Stimulated activated CD4-positive, alpha-beta T cell treated with anti-CD3 and anti-CD28 coated beads, Interleukin-4, amount 100 ng/mL, for 1 hour (primary cell): ENCODE results near the gene RHBDL2.
"Not testable (repeated sequence)": the region's sequence is repeated elsewhere in the genome, so short reads cannot be mapped to it uniquely, and the experiment has no call there.

Experiments used
- DNase-seq: peaks from one replicate; pipeline ENCODE4 v3.0.0-alpha.2; 2020

Gene RHBDL2

DNA sequence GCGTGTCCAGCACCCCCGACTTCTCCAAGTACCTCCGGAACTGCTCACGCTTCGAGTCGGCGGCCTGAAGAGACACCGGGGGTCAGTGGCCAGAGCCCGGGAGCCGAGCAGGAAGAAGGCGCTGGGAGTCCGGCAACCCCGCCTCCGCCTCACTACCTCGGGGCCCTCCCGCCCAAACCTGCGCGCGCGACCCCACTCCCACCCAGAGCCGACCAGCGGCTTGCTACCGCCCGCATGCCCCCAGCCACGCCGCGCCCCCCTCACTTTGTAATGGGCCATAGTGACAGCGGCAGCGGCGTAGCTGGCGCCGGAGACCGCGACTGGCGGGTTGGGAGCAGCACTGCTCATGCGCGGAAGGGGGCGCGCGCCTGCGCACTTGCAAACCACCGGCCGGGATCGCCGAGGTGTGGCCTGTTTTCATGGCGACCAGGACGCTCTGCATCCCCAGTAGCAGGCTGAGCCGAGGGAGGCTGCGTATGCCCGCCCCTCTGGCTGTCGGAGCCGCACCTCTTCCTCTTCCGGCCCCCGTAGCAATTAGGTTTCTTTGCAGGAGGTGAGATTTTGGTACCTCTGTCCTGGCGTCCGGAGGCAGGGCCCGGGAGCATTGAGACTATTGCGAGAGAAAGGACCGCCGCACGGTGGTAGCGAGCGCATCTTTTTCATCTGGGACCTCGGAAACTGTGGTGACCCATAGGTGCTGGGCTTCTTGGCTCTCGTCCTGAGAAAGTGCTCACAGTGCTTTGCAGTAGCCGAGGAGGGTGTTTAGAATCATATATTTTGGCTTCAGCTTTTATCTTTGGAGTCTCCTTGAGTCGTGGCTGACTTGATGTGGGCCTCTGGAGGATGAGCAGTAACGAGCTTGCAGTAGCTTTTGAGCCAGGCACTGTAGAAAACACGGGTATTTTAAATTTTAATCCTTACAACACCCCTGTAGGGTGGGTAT lies 68.3 kb downstream of the RHBDL2 start, which contains the start of gene MYCBP:
TSS of gene MYCBP (minus strand) at position 322 of the 943 bp plus-strand sequence. CDS start at position 279, 43 bp downstream.
- peak; percentile 95 for DNase-seq

DNA sequence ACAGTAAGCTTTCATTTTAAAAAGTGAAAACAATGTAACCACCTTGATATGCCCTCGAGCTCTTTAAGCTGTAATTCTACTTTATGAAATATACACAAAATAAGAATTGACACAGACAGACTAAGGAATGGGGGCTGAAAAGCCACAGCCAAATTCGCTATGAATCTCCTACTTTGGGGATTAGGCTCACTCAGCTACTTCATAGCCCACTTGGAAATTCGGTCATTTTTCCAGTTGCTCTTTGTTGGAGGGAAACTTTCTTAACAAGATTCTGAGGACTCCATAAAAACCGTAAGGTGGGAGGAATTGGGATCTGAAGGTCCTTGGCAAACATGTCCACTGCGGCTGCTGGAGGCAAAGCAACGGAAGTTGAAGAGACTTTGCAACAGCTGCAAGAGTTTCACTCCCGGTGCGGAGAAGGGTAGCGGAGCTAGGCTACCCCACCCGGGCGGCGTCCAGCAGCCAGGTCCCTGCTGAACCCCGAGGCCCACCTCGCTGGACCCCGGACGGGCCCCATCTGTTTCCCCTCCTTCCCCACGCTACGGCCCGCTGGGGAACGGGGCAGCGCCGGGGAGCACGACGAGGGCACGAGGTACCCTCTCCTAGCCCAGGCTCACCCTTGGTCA lies 69.1 kb downstream of the RHBDL2 start:
- peak; percentile 27 for DNase-seq

DNA sequence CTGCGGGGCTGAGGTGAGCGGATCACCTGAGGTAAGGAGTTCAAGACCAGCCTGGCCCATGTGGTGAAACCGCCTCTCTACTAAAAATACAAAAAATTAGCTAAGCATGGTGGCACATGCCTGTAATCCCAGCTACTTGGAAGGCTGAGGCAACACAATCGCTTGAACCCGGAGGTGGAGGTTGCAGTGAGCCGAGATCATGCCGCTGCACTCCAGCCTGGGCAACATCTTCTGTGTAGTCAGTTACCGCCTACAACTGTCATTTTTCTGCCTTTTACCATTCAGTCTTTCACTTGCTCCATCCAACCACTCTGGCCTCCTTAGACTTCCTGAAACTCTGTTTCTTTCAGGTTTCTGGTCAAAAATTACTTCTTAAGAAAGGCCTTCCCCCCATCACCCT lies 70.6 kb downstream of the RHBDL2 start:
- DNase-seq, result no peak

DNA sequence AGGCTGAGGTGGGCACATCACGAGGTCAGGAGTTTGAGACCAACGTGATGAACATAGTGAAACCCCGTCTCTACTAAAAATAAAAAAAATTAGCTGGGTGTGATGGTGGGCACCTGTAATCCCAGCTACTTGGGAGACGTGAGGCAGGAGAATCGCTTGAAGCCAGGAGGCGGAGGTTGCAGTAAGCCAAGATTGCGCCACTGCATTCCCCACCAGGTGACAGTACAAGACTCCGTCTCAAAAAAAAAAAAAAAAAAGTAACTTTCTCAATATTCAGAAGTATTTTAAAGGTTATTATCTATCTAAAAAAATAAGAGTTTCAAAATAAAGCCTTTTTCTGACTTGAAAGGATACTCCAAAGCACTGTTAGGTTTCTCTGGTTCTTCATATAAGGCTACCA lies 74.4 kb downstream of the RHBDL2 start:
- no peak for DNase-seq

DNA sequence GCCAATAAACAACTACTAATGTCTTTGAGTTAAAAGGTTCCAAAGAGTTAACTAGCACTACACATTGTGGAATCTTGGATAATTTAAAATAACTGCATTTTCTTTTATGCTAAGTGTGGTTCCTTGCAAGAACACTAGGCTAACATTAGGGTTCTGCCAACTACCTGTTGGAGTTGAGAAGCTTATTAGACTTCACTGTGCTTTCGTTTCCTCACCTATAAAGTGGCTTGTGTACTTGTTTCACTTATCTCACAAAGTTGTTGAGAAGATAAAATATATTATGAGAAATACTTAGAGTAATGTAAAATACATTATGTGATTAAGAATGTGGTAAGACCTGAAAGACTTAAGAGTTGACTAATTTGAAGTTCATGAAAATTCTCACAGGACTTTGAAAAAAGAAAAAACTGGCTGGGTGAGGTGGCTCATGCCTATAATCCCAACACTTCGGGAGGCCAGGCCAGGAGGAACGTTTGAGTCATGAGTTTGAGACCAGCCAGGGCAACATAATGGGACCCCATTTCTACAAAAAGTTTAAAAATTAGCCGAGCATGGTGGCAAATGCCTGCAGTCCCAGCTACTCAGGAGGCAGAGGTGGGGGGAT lies 76.4 kb downstream of the RHBDL2 start:
- no peak for DNase-seq

DNA sequence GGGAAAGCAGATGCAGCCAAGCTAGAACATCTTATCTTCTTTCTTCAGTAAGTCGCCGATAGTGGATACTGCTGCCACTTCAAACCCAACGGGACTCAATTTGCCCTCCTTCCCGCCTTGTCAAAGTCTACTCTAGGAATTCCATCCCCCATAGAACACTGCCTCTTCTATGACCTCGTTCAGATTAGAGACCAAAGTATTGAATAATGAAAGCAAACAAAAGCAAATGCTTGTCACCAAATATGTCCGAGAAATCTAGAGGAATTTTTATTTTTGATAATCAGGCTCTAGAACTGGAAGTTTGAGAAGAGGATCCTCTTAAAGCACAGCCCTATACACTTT lies 81.2 kb downstream of the RHBDL2 start:
- no peak for DNase-seq

DNA sequence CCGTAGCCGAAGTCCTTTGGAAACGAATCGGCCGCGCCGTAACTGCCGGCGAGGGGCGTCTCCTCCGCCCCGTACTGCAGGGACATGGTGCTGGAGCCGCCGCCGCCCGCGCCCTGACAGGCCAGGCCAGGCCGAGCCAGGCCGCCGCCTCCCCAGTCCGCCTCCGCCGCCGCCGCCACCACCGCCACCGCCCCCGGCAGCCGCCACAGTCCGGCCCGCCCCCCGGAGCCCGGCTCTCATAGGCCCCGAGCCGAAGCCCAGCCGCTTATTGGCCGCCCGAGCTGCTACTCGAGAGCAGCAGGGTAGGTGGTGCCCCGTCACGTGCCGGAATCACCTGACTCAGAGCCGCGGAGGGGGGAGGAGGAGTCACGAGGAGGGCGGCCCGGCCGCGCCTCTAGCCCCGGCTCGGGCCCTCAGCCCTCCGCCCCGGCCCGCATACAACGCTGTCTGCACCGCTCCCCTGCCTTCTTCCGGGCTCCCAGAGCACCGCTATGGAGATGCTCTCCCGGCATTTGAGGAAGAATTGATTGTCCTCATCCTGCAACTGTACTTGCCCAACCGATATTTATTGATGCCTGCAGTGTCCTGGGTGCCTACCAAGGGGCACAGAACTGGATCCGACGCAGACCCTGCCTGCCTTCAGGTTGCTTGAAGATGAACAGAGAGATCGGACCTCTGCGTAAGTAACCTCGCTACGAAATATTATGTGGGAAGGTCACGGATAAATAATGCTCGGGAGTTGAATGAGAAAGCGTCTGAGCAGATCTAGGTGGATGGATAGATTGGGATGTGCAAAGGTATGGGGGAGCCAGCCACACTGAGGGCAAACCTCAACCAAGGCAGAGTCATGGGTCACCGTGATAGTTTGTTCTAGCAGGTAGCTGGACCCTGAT lies 81.8 kb downstream of the RHBDL2 start, which contains the start of gene RRAGC:
TSS of gene RRAGC (minus strand) at position 212 of the 893 bp plus-strand sequence. CDS start at position 86, 126 bp downstream.
- peak; percentile 98 for DNase-seq

DNA sequence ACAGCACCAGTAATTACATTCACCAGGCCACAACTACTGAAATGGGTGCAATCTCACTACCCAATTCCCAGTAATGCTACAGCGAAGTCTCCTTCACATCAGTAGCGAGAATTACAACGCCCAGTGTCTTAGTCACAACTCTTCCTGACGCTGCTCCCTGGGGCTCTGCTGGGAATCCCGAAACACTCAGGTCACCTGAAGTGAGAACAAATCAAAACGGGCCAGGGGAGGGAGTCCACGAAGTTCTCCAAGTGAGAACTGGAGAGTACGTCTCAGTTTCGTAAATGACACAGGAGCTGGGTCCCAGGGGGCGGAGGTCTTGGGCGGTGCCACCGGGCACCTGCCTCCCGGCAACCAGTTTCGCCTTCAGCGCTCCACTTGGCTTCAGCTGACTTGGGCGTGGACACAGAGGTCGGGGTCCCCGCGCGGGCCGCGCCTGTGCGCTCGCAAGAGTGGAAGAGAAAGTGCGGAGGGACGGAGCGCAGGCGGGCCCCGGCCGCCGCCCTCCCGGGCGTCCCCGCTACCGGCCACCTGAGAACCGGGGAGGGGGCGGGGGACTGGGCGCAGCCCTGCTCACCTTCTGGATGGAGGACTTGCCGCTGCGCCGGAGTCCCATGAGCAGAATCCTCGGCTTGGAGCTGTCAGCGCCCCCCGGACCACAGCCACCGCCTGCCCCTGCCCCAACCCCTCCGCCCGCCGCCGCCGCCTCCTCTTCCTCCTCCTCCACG lies 82.6 kb downstream of the RHBDL2 start:
- DNase-seq, result peak; percentile 54

DNA sequence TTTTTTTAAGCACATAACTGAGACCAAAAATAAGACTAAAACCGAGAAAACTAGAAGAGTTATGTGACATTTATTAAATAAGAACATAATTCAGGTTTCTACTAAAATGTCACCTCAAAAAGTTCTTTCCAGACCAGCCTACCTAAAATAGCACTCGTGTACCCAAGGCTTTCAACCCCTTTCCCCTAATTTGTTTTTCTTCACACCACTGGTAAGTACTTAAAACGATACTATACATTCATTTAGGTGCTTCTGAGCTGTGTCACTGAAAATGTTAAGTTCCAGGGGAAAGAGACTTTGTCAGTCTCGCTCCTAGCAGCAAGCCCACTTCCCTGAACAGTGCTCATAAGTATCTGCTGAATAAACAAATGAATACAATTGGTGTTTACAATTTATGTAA lies 88.8 kb downstream of the RHBDL2 start:
- DNase-seq, result no peak

DNA sequence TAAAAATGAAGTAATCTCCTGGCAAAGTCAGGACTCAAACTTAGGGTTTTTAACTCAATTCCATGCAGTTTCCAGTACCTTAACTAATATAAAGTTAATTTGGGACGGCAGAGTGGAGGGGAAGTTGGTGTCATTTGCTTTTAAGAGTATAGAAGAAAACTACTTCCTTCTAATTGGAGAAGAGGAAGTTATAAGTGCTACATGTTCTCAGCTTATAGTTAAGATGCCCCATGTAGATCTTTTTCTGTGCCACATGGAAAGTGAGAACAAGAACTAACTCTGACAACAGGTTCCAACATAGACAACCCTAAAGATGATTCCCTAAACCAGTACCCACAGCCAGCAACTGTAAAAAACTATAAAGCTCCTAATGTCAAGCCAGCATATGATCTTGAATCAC lies 93.6 kb downstream of the RHBDL2 start:
- no peak for DNase-seq

DNA sequence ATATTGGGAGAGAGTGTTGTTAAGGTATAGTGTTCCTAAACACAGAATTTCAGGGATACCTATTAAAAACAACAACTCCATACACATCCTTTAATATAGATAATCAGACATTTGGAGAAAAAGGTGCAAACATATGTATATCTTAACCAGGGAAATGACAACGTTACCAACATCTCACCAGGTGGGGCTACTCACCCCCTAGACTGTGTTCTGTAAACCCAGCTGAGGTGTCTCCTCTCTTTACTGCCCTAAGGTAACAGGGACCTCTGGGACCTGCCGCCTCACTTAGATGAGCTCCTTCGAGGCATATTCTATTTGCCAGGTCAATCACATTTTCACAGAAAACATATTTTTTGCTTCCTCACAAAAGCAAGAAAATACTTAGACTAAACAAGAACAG lies 95.4 kb downstream of the RHBDL2 start:
- DNase-seq, result no peak

DNA sequence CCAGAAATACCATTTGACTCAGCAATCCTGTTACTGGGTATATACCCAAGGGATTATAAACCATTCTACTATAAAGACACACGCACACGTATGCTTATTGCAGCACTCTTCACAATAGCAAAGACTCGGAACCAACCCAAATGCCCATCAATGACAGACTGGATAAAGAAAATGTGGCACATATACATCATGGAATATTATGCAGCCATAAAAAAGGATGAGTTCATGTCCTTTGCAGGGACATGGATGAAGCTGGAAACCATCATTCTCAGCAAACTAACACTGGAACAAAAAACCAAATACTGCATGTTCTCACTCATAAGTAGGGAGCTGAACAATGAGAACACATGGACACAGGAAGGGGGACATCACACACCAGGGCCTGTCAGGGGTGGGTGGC lies 96.5 kb downstream of the RHBDL2 start:
- DNase-seq, result not testable (repeated sequence)

DNA sequence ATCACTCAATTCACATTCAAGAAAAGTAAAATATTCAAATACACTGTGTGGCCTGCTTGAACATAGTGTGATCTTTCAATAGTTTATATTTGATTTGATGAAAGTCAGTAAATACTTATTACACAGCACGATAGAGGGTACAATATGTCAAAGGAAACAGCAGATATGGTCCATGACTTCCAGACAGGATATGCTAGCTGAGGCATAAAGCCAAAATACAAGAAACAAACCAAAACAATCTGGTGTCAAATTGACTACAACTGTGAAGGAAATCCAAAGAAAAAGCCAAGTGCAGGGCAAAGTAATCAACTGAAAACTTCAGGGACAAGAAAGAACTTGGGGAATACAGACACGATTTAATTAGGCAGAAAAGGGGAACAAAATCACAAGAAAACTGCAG lies 101.3 kb downstream of the RHBDL2 start:
- no peak for DNase-seq

DNA sequence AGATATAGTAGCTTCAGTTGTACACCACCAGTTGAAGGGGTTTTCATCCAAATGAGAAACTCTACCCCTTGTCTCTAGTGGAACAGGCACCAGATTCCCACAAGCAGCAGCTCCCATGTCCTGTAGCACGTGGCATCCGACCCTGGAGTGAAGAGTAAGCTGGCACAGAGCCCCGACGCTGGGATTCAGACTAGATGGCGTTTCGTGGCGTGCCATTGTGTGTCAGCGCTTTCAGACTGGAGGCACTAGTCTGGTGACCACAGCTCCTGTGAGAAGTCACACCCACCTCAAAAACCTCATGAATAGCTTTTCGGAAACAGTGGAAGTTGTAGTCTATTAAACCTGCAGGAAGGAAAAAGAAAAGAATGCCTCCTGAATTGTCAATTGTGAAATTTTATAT lies 102.3 kb downstream of the RHBDL2 start:
- no peak for DNase-seq

DNA sequence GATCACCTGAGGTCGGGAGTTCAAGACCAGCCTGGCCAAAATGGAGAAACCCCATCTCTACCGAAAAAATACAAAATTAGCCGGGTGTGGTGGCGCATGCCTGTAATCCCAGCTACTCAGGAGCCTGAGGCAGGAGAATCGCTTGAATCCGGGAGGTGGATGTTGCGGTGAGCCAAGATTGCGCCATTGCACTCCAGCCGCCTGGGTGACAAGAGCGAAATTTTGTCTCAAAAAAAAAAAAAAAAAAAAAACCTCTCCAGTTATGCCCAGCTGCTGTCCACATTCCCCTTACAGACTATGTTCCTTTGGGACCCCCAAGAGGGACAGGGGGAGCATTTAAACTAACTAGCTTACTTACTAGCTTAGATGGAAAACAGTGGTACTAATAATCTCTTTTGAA lies 105.3 kb downstream of the RHBDL2 start:
- not testable (repeated sequence) for DNase-seq
